Measurements from ENCODE around the gene PSMD5. TPM values are rescaled to one million over a fixed set of nuclear protein-coding genes. Genes with fewer than 3 reads are reported as not detected.
"Not testable (repeated sequence)": the region's sequence is repeated elsewhere in the genome, so short reads cannot be mapped to it uniquely, and the experiment has no call there.

PSMD5 gene
- total RNA-seq, 1 experiment from 2014 or later = 53.0 TPM

- Histone ChIP-seq H3K4me1 (ENCODE audit: control insufficient read depth, insufficient read depth, low read length) (no peaks in the 10 kb centered on the region), H3K36me3 (ENCODE audit: control insufficient read depth, insufficient read depth, low read length) (no peaks in the 10 kb centered on the region), H3K27ac (ENCODE audit: low read length) (no peak overlapping the region), H3K4me3 (ENCODE audit: low read depth in 2 of 2, low read length in 2 of 2) (no peak overlapping the region), H3K27me3 (ENCODE audit: control insufficient read depth, insufficient read depth, low read length) (no peaks in the 10 kb centered on the region), H3K9me3 (ENCODE audit: control insufficient read depth, insufficient read depth, low read depth, low read length) (peaks cover 11% of the 10 kb centered on the region; the same call in 1 of the 2 replicates)
- ATAC-seq (no peak), DNase-seq (ENCODE audit: low read depth, low spot score) (no peak)
- ChIA-PET CTCF (no interaction called here), POLR2A (no interaction called here)
- TF ChIP-seq TCF7L2 (IDR thresholded peaks at IDR 0.05; ENCODE audit: low read depth, low read length) = no peak
- in situ Hi-C loops (cut with HindIII; ENCODE audit: low pct_unique_long_range_greater_than_20kb, low sequenced_read_pairs) = no loop called here
- no TSS peak for BruUV-seq (replicated peaks)
- intact Hi-C loops (cut with micrococcal nuclease; ENCODE audit: unreplicated experiment) = no loop called here
These were observed 34.9 kb downstream of the PSMD5 start for GRCh38 chr9:120807607-120808379.

GRCh38 chr9:120804784-120805363, 37.8 kb downstream of the PSMD5 start:
- in situ Hi-C loops (cut with HindIII; ENCODE audit: low pct_unique_long_range_greater_than_20kb, low sequenced_read_pairs); H3K4me3 ChIP-seq (ENCODE audit: low read depth in 2 of 2, low read length in 2 of 2); CTCF ChIA-PET; H3K36me3 ChIP-seq (ENCODE audit: control insufficient read depth, insufficient read depth, low read length); H3K27ac ChIP-seq (ENCODE audit: low read length); H3K27me3 ChIP-seq (ENCODE audit: control insufficient read depth, insufficient read depth, low read length); ATAC-seq; H3K4me1 ChIP-seq (ENCODE audit: control insufficient read depth, insufficient read depth, low read length); DNase-seq (ENCODE audit: low read depth, low spot score); intact Hi-C loops (cut with micrococcal nuclease; ENCODE audit: unreplicated experiment); BruUV-seq (replicated peaks): not testable (repeated sequence)
- POLR2A ChIA-PET = interaction anchor here (0.7 kb wide), 1 partner anchor 636 kb away, joined by 4 read pairs; no protein-coding TSS in a partner anchor
- H3K9me3 ChIP-seq (ENCODE audit: control insufficient read depth, insufficient read depth, low read depth, low read length) = peaks cover 11% of the 10 kb centered on the region; the same call in 1 of the 2 replicates

DNA sequence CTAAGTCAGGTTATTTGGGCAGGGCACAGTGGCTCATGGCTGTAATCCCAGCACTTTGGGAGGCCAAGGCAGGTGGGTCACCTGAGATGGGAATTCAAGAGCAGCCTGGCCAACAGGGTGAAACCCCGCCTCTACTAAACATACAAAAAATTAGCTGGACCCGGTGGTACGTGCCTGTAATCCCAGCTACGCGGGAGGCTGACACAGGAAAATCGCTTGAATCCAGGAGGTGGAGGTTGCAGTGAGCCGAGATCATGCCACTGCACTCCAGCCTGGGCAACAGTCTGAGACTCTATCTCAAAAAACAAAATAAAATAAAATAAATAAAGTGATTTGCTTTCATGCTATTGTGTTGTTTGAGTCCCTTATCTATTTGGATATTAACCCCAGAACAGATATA, 41.3 kb downstream of the PSMD5 start:
- ChIA-PET CTCF (no interaction called here), POLR2A (no interaction called here)
- ATAC-seq (no peak), DNase-seq (ENCODE audit: low read depth, low spot score) (no peak)
- no peaks in the 10 kb centered on the region for H3K27me3 ChIP-seq (ENCODE audit: control insufficient read depth, insufficient read depth, low read length)
- H3K27ac ChIP-seq (ENCODE audit: low read length) = no peak overlapping the region
- intact Hi-C loops (cut with micrococcal nuclease; ENCODE audit: unreplicated experiment) (no loop called here), in situ Hi-C loops (cut with HindIII; ENCODE audit: low pct_unique_long_range_greater_than_20kb, low sequenced_read_pairs) (no loop called here)
- TF ChIP-seq REST (IDR thresholded peaks at IDR 0.05; ENCODE audit: insufficient read depth in 1 of 2, low read depth in 2 of 2, low read length in 1 of 2) (no peak), CTCF (IDR thresholded peaks at IDR 0.05) (no peak), TCF7L2 (IDR thresholded peaks at IDR 0.05; ENCODE audit: low read depth, low read length) (no peak), POLR2AphosphoS5 (IDR thresholded peaks at IDR 0.05; ENCODE audit: low read depth, low read length) (no peak), SIN3A (IDR thresholded peaks at IDR 0.05; ENCODE audit: borderline replicate concordance, insufficient read depth, low read depth, low read length) (no peak)
- H3K36me3 ChIP-seq (ENCODE audit: control insufficient read depth, insufficient read depth, low read length) = no peaks in the 10 kb centered on the region
- no peak overlapping the region for H3K4me3 ChIP-seq (ENCODE audit: low read depth in 2 of 2, low read length in 2 of 2)
- no peaks in the 10 kb centered on the region for H3K4me1 ChIP-seq (ENCODE audit: control insufficient read depth, insufficient read depth, low read length)
- peaks cover 2% of the 10 kb centered on the region; the same call in 1 of the 2 replicates for H3K9me3 ChIP-seq (ENCODE audit: control insufficient read depth, insufficient read depth, low read depth, low read length)
- no TSS peak for BruUV-seq (replicated peaks)
